Stimulated activated naive CD8-positive, alpha-beta T cell treated with anti-CD3 and anti-CD28 coated beads, Interleukin-15, Interleukin-2, amounts not matched to agents 100 ng/mL and 50 ng/mL, for 24 hours (primary cell): ENCODE results near the gene IGSF6.

Source experiments
- H3K27ac Mint-ChIP-seq: one replicate; pipeline ENCODE4 v1.8.0; 2021; ENCODE audit warnings: mild to moderate bottlenecking, mixed read lengths
- H3K27me3 Mint-ChIP-seq: one replicate; pipeline ENCODE4 v1.8.0; 2021; ENCODE audit warnings: mixed read lengths
- H3K36me3 Mint-ChIP-seq: one replicate; pipeline ENCODE4 v1.8.0; 2021; ENCODE audit warnings: low read depth, mixed read lengths
- H3K4me1 Mint-ChIP-seq: one replicate; pipeline ENCODE4 v1.8.0; 2021; ENCODE audit warnings: low read depth, mixed read lengths
- H3K4me3 Mint-ChIP-seq: one replicate; pipeline ENCODE4 v1.8.0; 2021; ENCODE audit warnings: mild to moderate bottlenecking, mixed read lengths
- H3K9me3 Mint-ChIP-seq: one replicate; pipeline ENCODE4 v1.8.0; 2021; ENCODE audit warnings: mixed read lengths

IGSF6 gene

GRCh38 chr16:21589551-21589950, 62.9 kb downstream of the IGSF6 start:
- no peaks in the 10 kb centered on the region for H3K36me3 Mint-ChIP-seq
- no peaks in the 10 kb centered on the region for H3K27me3 Mint-ChIP-seq
- H3K4me3 Mint-ChIP-seq = no peak overlapping the region
- no peaks in the 10 kb centered on the region for H3K4me1 Mint-ChIP-seq
- no peak overlapping the region for H3K27ac Mint-ChIP-seq
- H3K9me3 Mint-ChIP-seq = no peaks in the 10 kb centered on the region
